Breast epithelium (tissue), 3 donors: Measurements from ENCODE around the gene GPSM1.

ENCODE experiments used
- POLR2A ChIP-seq: fragments of 450-650 bp; IDR thresholded peaks from one replicate; pipeline ENCODE4 v1.6.1; 2016; ENCODE audit warnings: antibody characterized with exemption, mild to moderate bottlenecking, moderate library complexity
- POLR2AphosphoS5 ChIP-seq, 3 donors: sonication (generic); formaldehyde crosslinking; IDR thresholded peaks; one replicate each; pipeline ENCODE4 v1.6.1; 2017; ENCODE audit warnings: antibody characterized with exemption in 3 of 3
- TF ChIP-seq, protein P1 (sequence below), 3 donors: fragments of 450-650 bp; IDR thresholded peaks; one replicate each; pipeline ENCODE4 v1.5.1; 2016 to 2017; ENCODE audit warnings: antibody characterized with exemption in 3 of 3, mild to moderate bottlenecking in 3 of 3, moderate library complexity in 3 of 3

DNA sequence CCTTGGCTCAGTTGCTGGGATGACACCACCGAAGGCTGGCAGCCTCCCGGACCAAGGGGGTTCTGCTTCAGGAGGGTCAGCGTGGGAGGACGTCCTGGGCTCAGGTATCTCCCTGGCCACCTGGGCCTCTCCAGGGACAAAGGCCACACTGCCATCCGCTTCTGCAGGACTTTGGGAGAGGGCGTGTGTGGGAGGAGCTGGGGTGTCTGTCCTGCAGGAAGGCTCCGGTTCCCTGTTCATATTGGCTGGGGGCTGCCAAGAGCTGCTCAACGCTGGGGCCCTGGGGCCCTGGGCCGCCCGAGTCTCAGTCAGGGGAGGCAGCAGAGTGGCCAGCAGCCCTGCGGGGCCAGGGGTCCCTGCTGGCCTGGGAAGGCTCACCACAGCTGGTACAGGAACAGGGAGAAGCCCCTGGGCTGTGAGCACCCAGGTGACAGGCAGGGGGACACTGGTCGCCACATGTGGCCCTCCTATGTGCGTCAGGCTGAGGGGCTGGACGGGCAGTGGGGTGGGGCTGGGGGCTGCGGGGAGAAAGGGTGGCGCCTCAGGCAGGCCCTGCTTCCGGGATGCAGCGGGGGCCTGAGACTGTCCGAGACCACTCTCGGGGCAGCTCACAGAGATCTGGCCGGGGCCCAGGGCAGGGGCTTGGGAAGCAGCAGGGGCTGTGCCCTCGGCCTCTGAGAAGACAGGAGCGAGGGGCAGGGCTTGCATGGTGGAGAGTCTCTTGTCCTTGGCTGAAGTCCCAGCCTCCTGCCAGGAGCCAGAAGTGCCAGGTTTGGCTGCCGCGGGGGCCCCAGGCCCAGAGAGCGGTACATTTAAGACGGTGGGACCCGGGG is 51.0 kb downstream of the GPSM1 start:
- TF ChIP-seq POLR2AphosphoS5 (IDR thresholded peaks at IDR 0.05) (no peak), POLR2A (no peak)
- TF ChIP-seq, protein P1, sequence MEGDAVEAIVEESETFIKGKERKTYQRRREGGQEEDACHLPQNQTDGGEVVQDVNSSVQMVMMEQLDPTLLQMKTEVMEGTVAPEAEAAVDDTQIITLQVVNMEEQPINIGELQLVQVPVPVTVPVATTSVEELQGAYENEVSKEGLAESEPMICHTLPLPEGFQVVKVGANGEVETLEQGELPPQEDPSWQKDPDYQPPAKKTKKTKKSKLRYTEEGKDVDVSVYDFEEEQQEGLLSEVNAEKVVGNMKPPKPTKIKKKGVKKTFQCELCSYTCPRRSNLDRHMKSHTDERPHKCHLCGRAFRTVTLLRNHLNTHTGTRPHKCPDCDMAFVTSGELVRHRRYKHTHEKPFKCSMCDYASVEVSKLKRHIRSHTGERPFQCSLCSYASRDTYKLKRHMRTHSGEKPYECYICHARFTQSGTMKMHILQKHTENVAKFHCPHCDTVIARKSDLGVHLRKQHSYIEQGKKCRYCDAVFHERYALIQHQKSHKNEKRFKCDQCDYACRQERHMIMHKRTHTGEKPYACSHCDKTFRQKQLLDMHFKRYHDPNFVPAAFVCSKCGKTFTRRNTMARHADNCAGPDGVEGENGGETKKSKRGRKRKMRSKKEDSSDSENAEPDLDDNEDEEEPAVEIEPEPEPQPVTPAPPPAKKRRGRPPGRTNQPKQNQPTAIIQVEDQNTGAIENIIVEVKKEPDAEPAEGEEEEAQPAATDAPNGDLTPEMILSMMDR (IDR thresholded peaks at IDR 0.05), result no peak
